Muscle of leg (tissue), 11 donors: ENCODE data around the gene ATG101. TPM values are rescaled to one million over a fixed set of nuclear protein-coding genes. Genes with fewer than 3 reads are reported as not detected.

Experiments
- DNase-seq: peaks from one replicate; pipeline ENCODE4 v3.0.0; 2013
- H3K27ac ChIP-seq: one replicate; pipeline ENCODE4 v1.5.1; 2013; ENCODE audit warnings: mild to moderate bottlenecking, low read length, control low read depth
- H3K27me3 ChIP-seq: one replicate; pipeline ENCODE4 v1.6.1; 2013; ENCODE audit warnings: low read length; ENCODE audit not compliant: control insufficient read depth, insufficient read depth
- H3K36me3 ChIP-seq: one replicate; pipeline ENCODE4 v1.6.1; 2013; ENCODE audit warnings: low read length; ENCODE audit not compliant: control insufficient read depth, insufficient read depth
- H3K4me1 ChIP-seq: one replicate; pipeline ENCODE4 v1.6.1; 2013; ENCODE audit warnings: low read length; ENCODE audit not compliant: control insufficient read depth, insufficient read depth
- H3K4me3 ChIP-seq: one replicate; pipeline ENCODE4 v1.5.1; 2013; ENCODE audit warnings: low read length, control low read depth
- H3K9me3 ChIP-seq: replicated peaks from 2 replicates; pipeline ENCODE4 v1.6.1; 2013; ENCODE audit warnings: low read depth, low read length; ENCODE audit not compliant: control insufficient read depth
- WGBS: methylation state at CpG from one replicate; pipeline ENCODE4 v1.1.5; 2013; ENCODE audit warnings: missing lambda C conversion rate; ENCODE audit not compliant: insufficient coverage; 5-methylcytosine and 5-hydroxymethylcytosine counted together
- polyA plus RNA-seq, 8 donors: library from polyadenylated mRNA; unstranded; fragments of 120-200 nt; gene quantifications; one replicate each; pipeline versions ENCODE4 v1.2.1 to v1.2.3, GENCODE V29; 2013; ENCODE audit warnings: inconsistent platforms in 1 of 8, low replicate concordance in 1 of 8; ENCODE audit not compliant: insufficient read length in 8 of 8, insufficient read depth in 1 of 8
- total RNA-seq: library from RNA; stranded (reverse); fragments of 120-200 nt; gene quantifications from one replicate; pipeline ENCODE4 v1.2.4, GENCODE V29; 2013

The ATG101 gene
- total and polyA plus RNA-seq, 9 donors: 25.4 to 36.9 (median 29.6) TPM

DNA sequence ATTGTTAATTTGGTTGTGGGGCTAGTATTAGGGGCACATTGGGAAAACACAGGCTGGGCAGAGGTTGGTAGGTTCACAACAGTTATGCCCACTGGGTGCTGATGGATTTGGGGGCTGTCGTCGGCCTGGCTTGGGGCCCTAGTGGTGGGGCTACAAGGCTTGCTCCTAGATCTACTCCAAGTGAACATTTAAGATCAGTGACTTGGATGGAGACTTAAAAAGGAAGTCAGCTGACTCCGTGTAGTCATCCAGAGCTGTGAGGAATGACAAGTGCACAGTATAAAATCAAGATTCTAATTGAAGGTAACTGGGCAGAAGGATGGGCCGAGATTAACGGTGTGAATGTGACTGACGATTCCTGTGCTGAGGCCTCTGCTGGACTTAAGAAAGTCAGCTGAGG is 31.3 kb upstream of the ATG101 start:
- Histone ChIP-seq H3K27me3 (peaks cover 26% of the 10 kb centered on the region), H3K4me3 (no peak overlapping the region), H3K27ac (peak overlapping the region; percentile 47), H3K36me3 (no peaks in the 10 kb centered on the region), H3K9me3 (no peaks in the 10 kb centered on the region), H3K4me1 (peaks cover 69% of the 10 kb centered on the region)
- peak; percentile 72 for DNase-seq
- 69% methylated on average over 6 of the region's 6 CpGs for WGBS

DNA sequence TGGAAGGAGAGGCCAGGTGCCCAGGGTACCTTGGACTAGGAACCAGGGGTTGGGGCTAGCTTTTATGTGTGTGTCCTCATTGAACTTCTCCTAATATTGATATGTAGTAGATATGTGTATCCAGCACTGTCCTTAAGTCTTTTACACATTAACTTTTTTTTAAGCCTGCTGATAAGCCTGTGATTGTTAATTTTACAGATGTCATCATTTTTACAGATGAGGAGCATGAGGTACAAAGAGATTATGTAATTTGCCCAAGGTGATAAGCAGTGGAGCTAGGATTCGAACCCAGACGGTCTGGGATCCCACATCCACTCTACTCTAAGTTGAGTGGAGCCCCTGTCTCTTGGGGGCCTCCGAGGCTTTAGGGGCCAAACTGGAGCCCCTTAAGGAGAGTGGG is 28.7 kb upstream of the ATG101 start:
- Histone ChIP-seq H3K4me1 (peaks cover 70% of the 10 kb centered on the region), H3K9me3 (no peaks in the 10 kb centered on the region), H3K27me3 (peaks cover 11% of the 10 kb centered on the region), H3K27ac (no peak overlapping the region), H3K36me3 (no peaks in the 10 kb centered on the region), H3K4me3 (no peak overlapping the region)
- no CpG with 5 or more reads among the region's 3 CpGs for WGBS
- no peak for DNase-seq

DNA sequence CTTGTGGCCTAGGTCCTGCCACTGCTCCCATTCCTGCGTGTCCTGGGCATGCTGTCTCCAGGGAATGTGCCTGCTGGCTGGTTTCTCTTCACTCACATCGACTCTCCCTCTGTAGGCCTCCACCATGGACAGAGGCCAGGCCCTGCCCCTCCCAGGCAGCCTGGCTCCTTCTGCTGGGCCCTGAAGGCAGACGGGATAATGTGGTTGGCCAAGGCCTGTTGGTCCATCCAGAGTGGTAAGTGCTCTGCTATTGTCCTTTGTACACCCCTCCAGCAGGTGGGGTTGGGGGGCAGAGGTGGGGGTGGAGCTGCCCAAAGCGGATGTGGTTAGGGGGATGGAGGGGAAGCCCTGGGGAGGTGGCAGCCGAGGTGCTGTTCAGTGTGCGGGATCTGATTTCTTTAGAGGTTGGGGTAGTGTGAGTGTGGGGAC is 28.1 kb upstream of the ATG101 start:
- Histone ChIP-seq H3K36me3 (no peaks in the 10 kb centered on the region), H3K4me3 (no peak overlapping the region), H3K27ac (peak overlapping the region; percentile 42), H3K27me3 (peaks cover 8% of the 10 kb centered on the region), H3K9me3 (no peaks in the 10 kb centered on the region), H3K4me1 (peaks cover 66% of the 10 kb centered on the region)
- peak; percentile 63 for DNase-seq
- WGBS: 68% methylated on average over 4 of the region's 6 CpGs

DNA sequence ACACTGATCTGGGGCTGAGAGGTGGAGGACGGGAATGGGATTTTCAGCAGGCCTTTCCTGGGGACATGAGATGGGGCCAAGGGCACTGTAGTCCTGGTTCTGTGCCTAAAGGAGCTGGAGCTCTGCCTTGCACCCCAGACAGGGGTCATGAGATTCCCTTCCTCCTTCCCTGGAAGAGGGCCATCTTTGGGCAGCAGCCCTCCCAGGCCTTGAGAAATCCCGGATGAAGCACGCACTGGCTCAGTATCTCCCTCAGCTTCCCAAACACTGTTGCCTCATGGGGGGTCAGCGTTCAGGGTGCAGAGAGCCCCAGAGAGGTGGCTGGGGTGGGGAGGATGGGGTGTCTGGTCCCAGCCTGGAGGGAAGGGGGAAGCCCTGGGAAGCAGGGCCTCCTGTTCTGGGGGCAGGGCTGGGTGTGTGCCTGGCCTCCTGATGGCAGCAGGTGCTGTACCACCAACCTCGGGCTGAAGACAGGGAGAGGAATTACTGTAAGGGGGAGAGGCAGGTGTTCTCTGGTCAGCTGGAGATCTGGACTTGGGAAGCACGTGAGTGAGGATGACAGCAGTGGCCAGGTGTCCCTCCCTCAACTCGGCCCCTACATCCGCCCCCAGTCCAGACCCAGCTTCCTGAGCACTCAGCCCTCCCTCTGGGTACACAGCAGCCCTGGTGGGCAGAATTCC is 26.9 kb upstream of the ATG101 start:
- Histone ChIP-seq H3K27ac (peak overlapping the region; percentile 93), H3K9me3 (no peaks in the 10 kb centered on the region), H3K27me3 (peaks cover 2% of the 10 kb centered on the region), H3K4me1 (peaks cover 58% of the 10 kb centered on the region), H3K36me3 (no peaks in the 10 kb centered on the region), H3K4me3 (no peak overlapping the region)
- 76% methylated on average over 3 of the region's 8 CpGs for WGBS
- DNase-seq: peak; percentile 76

DNA sequence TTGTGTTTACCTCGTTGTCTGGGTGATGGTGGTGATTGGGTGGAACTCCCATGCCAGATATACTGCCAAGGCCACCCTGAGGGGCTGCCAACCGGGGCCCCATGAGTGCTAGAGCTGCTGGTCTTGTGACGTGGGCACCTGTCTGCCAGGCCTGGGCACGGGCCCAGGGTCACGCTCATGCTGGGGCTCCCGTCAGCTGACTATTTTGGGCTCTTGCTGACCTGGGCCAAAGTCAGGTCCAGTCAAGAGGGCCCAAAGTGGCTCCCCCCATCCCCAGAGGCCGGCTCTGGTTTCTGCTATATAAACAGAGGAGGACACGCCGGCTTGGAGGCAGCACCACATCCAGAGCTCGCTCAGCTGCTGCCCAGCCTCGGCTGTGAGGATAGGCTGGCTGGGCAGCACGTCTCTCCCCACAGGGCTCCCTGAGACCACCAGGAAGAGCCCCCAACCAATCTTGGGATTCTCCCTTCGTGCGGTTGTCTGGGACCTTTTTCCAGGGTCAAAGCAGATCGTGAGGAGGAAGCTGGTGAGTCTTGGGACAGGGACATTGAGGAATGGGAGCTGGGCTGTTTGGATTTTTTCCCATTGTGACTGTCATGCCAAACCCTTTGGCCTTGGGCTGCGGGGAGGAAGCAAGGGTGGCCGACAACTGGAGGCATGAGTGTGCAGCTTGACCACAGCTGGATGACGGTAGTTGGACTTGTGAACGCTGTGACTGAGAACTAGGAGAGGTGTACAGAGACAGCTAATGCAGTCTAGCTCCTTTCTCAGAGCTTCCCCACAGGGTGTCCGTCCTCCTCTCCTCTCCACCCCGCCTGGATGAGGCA is 26.2 kb upstream of the ATG101 start:
- peak overlapping the region; percentile 15 for H3K4me3 ChIP-seq
- no peaks in the 10 kb centered on the region for H3K9me3 ChIP-seq
- H3K36me3 ChIP-seq: no peaks in the 10 kb centered on the region
- WGBS: 65% methylated on average over 11 of the region's 21 CpGs
- H3K4me1 ChIP-seq: peaks cover 54% of the 10 kb centered on the region
- peak overlapping the region; percentile 93 for H3K27ac ChIP-seq
- DNase-seq: peak; percentile 76
- peaks cover 2% of the 10 kb centered on the region for H3K27me3 ChIP-seq

DNA sequence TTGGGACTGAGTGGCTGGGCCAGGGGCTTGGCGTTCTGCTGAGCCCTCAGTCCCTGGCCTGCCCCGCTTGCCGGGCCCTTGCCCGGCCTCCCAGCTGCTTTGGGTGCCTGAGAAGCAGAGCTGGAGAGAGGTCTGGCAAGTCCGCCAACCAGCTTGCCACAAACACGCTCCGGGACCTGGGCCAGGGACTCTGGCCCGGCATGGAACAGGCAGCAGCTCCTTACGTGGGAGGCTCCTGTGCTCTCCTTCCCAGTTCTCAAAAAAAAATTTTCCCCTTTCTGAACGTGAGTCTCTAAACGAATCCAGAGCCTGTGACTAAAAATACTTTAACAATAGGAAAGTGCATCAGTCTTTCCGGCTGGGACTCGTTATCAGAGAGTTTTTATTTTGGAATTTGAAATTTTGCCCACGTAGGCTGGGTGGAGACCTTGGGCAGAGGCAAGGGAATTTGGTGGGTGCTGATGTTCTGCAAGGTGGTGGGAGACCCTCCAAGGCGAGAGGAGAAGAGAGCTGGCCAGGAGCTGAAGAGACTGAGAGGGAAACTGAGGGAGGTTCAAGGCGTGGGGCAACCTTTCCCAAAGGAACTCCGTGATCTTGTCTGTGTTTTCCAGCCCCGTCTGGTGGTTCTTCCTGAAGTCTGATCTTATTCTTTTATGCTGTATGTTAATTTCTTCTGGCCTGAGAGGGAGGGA is 25.3 kb upstream of the ATG101 start:
- peak; percentile 93 for DNase-seq
- H3K36me3 ChIP-seq: no peaks in the 10 kb centered on the region
- H3K27me3 ChIP-seq: peaks cover under 1% of the 10 kb centered on the region
- H3K4me1 ChIP-seq: peaks cover 50% of the 10 kb centered on the region
- H3K27ac ChIP-seq: peak overlapping the region; percentile 93
- 47% methylated on average over 14 of the region's 18 CpGs for WGBS
- no peaks in the 10 kb centered on the region for H3K9me3 ChIP-seq
- H3K4me3 ChIP-seq: peak overlapping the region; percentile 15

DNA sequence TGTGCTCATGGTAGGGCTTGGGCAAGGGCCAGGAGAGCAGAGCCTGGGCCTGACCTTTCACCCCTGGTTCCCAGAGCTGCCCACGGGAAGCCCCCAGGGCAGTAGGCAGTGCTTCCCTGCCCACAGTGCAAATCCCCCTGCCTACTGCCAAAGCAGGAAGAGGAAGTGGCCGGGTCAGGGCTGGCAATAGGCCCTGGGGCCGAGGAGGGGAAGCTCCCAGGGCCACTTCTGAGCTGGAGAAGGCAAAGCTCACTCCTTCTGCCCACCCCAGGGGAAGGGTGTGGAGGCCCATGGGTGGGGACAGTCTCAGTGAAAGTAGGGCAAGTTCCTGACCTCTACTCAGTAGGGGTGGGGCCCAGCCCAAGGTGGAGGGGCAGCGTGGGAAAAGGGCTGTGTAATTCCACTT is 24.0 kb upstream of the ATG101 start:
- Histone ChIP-seq H3K36me3 (no peaks in the 10 kb centered on the region), H3K9me3 (no peaks in the 10 kb centered on the region), H3K27me3 (peaks cover 11% of the 10 kb centered on the region), H3K4me3 (no peak overlapping the region), H3K27ac (peak overlapping the region; percentile 93), H3K4me1 (peaks cover 59% of the 10 kb centered on the region)
- 44% methylated on average over 1 of the region's 4 CpGs for WGBS
- DNase-seq: peak; percentile 54

DNA sequence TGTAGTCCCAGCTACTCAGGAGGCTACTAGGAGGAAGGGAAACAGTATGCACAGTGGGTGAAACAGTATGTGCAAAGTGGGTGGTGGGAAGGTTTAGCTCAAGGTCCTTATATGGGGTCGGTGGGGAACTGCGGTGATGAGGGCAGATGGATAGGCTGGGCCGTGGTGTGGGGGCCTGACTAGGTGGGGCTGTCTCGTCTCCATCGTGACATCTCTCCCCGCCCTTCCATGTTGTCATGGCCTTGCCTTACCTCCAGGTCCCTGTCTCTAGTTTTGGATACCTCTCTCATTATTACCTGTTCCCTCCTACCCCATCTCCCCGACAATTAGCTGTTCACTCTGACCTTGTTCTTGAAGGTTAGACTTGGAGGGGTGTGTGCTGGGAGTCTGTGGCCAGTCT is 22.9 kb upstream of the ATG101 start:
- no peak overlapping the region for H3K4me3 ChIP-seq
- 92% methylated on average over 2 of the region's 7 CpGs for WGBS
- peaks cover 11% of the 10 kb centered on the region for H3K27me3 ChIP-seq
- no peak for DNase-seq
- no peaks in the 10 kb centered on the region for H3K9me3 ChIP-seq
- peaks cover 62% of the 10 kb centered on the region for H3K4me1 ChIP-seq
- no peak overlapping the region for H3K27ac ChIP-seq
- no peaks in the 10 kb centered on the region for H3K36me3 ChIP-seq

DNA sequence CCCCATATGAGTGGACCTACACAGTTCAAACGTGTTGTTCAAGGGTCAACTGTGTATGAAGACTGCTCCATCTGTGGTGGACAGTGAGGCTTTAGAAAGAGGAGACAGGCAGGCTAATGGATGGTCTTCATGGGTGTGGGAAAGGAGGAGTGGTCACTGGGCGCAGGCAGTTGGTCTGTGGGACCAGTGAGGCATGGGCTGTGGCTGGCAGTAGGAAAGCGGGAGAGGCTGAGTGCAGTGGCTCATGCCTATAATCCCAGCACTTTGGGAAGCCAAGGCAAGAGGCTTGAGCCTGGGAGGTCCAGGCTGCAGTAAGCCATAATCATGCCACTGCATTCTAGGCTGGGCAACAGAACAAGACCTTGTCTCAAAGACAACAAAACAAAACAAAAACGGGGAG is 20.5 kb upstream of the ATG101 start:
- DNase-seq: no peak
- WGBS: 82% methylated on average over 4 of the region's 4 CpGs
- Histone ChIP-seq H3K4me3 (no peak overlapping the region), H3K27me3 (peaks cover 11% of the 10 kb centered on the region), H3K9me3 (no peaks in the 10 kb centered on the region), H3K27ac (no peak overlapping the region), H3K4me1 (peaks cover 48% of the 10 kb centered on the region), H3K36me3 (peaks cover 1% of the 10 kb centered on the region)

DNA sequence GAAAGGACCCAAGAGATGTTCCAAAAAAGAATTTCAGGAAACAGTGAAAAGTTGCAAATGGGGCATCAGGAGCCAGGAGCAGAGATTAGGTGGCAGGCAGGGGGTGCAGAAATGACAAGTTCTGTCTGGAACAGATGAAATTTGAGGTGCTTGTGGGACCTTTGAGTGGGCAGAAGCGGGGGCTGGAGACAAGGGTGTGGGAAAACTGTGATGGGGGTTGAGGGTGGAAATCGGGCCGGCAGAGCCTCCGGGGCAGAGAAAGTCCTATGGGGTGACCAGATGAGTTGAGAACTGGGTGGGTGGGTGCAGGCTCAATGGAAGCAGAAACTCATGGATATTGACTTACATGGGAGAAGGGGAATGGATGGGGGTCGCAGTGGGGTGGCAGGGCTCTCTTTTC is 20.1 kb upstream of the ATG101 start:
- H3K4me1 ChIP-seq: peaks cover 44% of the 10 kb centered on the region
- no peaks in the 10 kb centered on the region for H3K9me3 ChIP-seq
- peaks cover 5% of the 10 kb centered on the region for H3K36me3 ChIP-seq
- peak; percentile 15 for DNase-seq
- H3K27me3 ChIP-seq: peaks cover 11% of the 10 kb centered on the region
- no peak overlapping the region for H3K27ac ChIP-seq
- no peak overlapping the region for H3K4me3 ChIP-seq
- WGBS: 80% methylated on average over 4 of the region's 5 CpGs
